Activated T-cell treated with anti-CD3 and anti-CD28 coated beads, Interleukin-2, amount 50 U/mL, for 72 hours (primary cell): ENCODE measurements around the gene TNNI3. TPM values are rescaled to one million over a fixed set of nuclear protein-coding genes. Genes with fewer than 3 reads are reported as not detected.

Experiments used
- ATAC-seq, 2 donors: fragments of 150-1000 bp; cut with Tn5 transposase; replicated peaks in 1 of 2; 2 replicates each; pipeline ENCODE4 v1.10.0; 2021; ENCODE audit warnings: moderate library complexity in 2 of 2, mild to moderate bottlenecking in 1 of 2
- DNase-seq, 2 donors: peaks; one replicate each; pipeline ENCODE4 v3.0.0; 2021 to 2022; ENCODE audit warnings: mixed read lengths in 1 of 2
- H3K27ac Mint-ChIP-seq: one replicate; pipeline ENCODE4 v1.8.0; 2022; ENCODE audit warnings: mild to moderate bottlenecking, moderate library complexity, mixed read lengths
- H3K27me3 Mint-ChIP-seq: one replicate; pipeline ENCODE4 v1.8.0; 2022; ENCODE audit warnings: low read depth, mixed read lengths
- H3K36me3 Mint-ChIP-seq, 2 donors: one replicate each; pipeline ENCODE4 v1.8.0; 2022; ENCODE audit warnings: mixed read lengths in 2 of 2, mild to moderate bottlenecking in 1 of 2; ENCODE audit not compliant: insufficient read depth in 2 of 2
- H3K4me1 Mint-ChIP-seq: one replicate; pipeline ENCODE4 v1.8.0; 2022; ENCODE audit warnings: low read depth, mixed read lengths
- H3K4me3 Mint-ChIP-seq, 2 donors: one replicate each; pipeline ENCODE4 v1.8.0; 2022; ENCODE audit warnings: mild to moderate bottlenecking in 2 of 2, mixed read lengths in 2 of 2, moderate library complexity in 2 of 2
- H3K9me3 Mint-ChIP-seq, 2 donors: one replicate each; pipeline ENCODE4 v1.8.0; 2022; ENCODE audit warnings: mixed read lengths in 2 of 2
- total RNA-seq, 2 donors: library from RNA; stranded (reverse); gene quantifications; one replicate each; pipeline ENCODE4 v1.2.3, GENCODE V29; 2022

Gene TNNI3
- total RNA-seq, 2 donors from 2014 or later = 0.91 TPM; not detected in 1

- Mint-ChIP-seq H3K9me3 (peaks cover 6 to 9% of the 10 kb centered on the region in 2 donors), H3K27ac (no peak within 1 kb of the TSS), H3K4me1 (peaks cover 17% of the 10 kb centered on the region), H3K36me3 (peaks cover 8 to 9% of the 10 kb centered on the region in 2 donors), H3K4me3 (no peak within 1 kb of the TSS), H3K27me3 (peaks cover 34% of the 10 kb centered on the region)
- ATAC-seq (no peak), DNase-seq (no peak)
Measured at GRCh38 chr19:55149078-55150003, 8.2 kb downstream of the TNNI3 start, which contains the start of gene TNNT1. Gene TNNT1, minus strand, starts transcription at chr19:55149206. Its CDS starts 2,049 bp downstream, at chr19:55147157.

- Mint-ChIP-seq H3K9me3 (peaks cover 6 to 7% of the 10 kb centered on the region in 2 donors), H3K36me3 (peaks cover 6 to 7% of the 10 kb centered on the region in 2 donors), H3K4me1 (peaks cover 12% of the 10 kb centered on the region), H3K4me3 (no peak overlapping the region), H3K27me3 (peaks cover 45% of the 10 kb centered on the region), H3K27ac (no peak overlapping the region)
- DNase-seq = no peak
- no peak for ATAC-seq
Measured at GRCh38 chr19:55147545-55148251, 9.8 kb downstream of the TNNI3 start.

- Mint-ChIP-seq H3K27me3 (peaks cover 45% of the 10 kb centered on the region), H3K9me3 (peaks cover under 1 to 1% of the 10 kb centered on the region in 2 donors), H3K4me1 (peaks cover 6% of the 10 kb centered on the region), H3K27ac (no peak overlapping the region), H3K4me3 (peak overlapping the region in 1 of 2 donors; percentile 44), H3K36me3 (peaks cover under 1% of the 10 kb centered on the region in 2 donors)
- ATAC-seq (peak in 1 of 2 donors; percentile 36), DNase-seq (no peak)
Measured at GRCh38 chr19:55146705-55147273, 10.7 kb downstream of the TNNI3 start.

- Mint-ChIP-seq H3K9me3 (no peaks in the 10 kb centered on the region), H3K4me1 (peaks cover 2% of the 10 kb centered on the region), H3K36me3 (no peaks in the 10 kb centered on the region), H3K27me3 (peaks cover 45% of the 10 kb centered on the region), H3K27ac (no peak overlapping the region), H3K4me3 (peak overlapping the region in 1 of 2 donors; percentile 52)
- DNase-seq (peak; percentile 42 to 44), ATAC-seq (peak; percentile 30 to 40)
Measured at GRCh38 chr19:55146078-55146704, 11.3 kb downstream of the TNNI3 start.

GRCh38 chr19:55145232-55145631 is 12.3 kb downstream of the TNNI3 start:
- H3K36me3 Mint-ChIP-seq = no peaks in the 10 kb centered on the region
- H3K9me3 Mint-ChIP-seq = no peaks in the 10 kb centered on the region
- DNase-seq (no peak), ATAC-seq (no peak)
- no peak overlapping the region for H3K27ac Mint-ChIP-seq
- peaks cover 45% of the 10 kb centered on the region for H3K27me3 Mint-ChIP-seq
- no peak overlapping the region for H3K4me3 Mint-ChIP-seq
- H3K4me1 Mint-ChIP-seq = peaks cover 5% of the 10 kb centered on the region

- no peak for DNase-seq
- H3K36me3 Mint-ChIP-seq = no peaks in the 10 kb centered on the region
- no peaks in the 10 kb centered on the region for H3K9me3 Mint-ChIP-seq
- H3K27ac Mint-ChIP-seq = no peak overlapping the region
- H3K4me3 Mint-ChIP-seq = no peak overlapping the region
- H3K27me3 Mint-ChIP-seq = peaks cover 29% of the 10 kb centered on the region
- H3K4me1 Mint-ChIP-seq = peaks cover 5% of the 10 kb centered on the region
- ATAC-seq = no peak
Measured at GRCh38 chr19:55141696-55142095, 15.8 kb downstream of the TNNI3 start.

GRCh38 chr19:55137915-55138314 is 19.6 kb downstream of the TNNI3 start:
- Mint-ChIP-seq H3K36me3 (no peaks in the 10 kb centered on the region), H3K4me1 (peaks cover 5% of the 10 kb centered on the region), H3K27ac (no peak overlapping the region), H3K27me3 (peaks cover 9% of the 10 kb centered on the region), H3K9me3 (no peaks in the 10 kb centered on the region), H3K4me3 (no peak overlapping the region)
- no peak for ATAC-seq
- DNase-seq = no peak

GRCh38 chr19:55136399-55137102 is 21.0 kb downstream of the TNNI3 start:
- Mint-ChIP-seq H3K27ac (no peak overlapping the region), H3K9me3 (no peaks in the 10 kb centered on the region), H3K4me1 (peaks cover 5% of the 10 kb centered on the region), H3K27me3 (peaks cover 16% of the 10 kb centered on the region), H3K4me3 (no peak overlapping the region), H3K36me3 (no peaks in the 10 kb centered on the region)
- DNase-seq (no peak), ATAC-seq (no peak)

GRCh38 chr19:55134736-55135135 is 22.8 kb downstream of the TNNI3 start:
- H3K9me3 Mint-ChIP-seq = no peaks in the 10 kb centered on the region
- DNase-seq (no peak), ATAC-seq (no peak)
- H3K4me1 Mint-ChIP-seq = no peaks in the 10 kb centered on the region
- H3K27ac Mint-ChIP-seq = no peak overlapping the region
- H3K4me3 Mint-ChIP-seq = no peak overlapping the region
- H3K27me3 Mint-ChIP-seq = peaks cover 27% of the 10 kb centered on the region
- no peaks in the 10 kb centered on the region for H3K36me3 Mint-ChIP-seq

GRCh38 chr19:55133639-55134444 is 23.7 kb downstream of the TNNI3 start:
- Mint-ChIP-seq H3K36me3 (no peaks in the 10 kb centered on the region), H3K4me1 (no peaks in the 10 kb centered on the region), H3K9me3 (no peaks in the 10 kb centered on the region), H3K27ac (no peak overlapping the region), H3K27me3 (peaks cover 27% of the 10 kb centered on the region), H3K4me3 (no peak overlapping the region)
- ATAC-seq = no peak
- no peak for DNase-seq

GRCh38 chr19:55132453-55133129 is 24.9 kb downstream of the TNNI3 start:
- no peak overlapping the region for H3K4me3 Mint-ChIP-seq
- H3K27me3 Mint-ChIP-seq = peaks cover 27% of the 10 kb centered on the region
- H3K36me3 Mint-ChIP-seq = no peaks in the 10 kb centered on the region
- no peaks in the 10 kb centered on the region for H3K9me3 Mint-ChIP-seq
- no peak for ATAC-seq
- no peaks in the 10 kb centered on the region for H3K4me1 Mint-ChIP-seq
- no peak for DNase-seq
- H3K27ac Mint-ChIP-seq = no peak overlapping the region
